Measurements from ENCODE around the gene RRBP1.

RRBP1 gene

DNA sequence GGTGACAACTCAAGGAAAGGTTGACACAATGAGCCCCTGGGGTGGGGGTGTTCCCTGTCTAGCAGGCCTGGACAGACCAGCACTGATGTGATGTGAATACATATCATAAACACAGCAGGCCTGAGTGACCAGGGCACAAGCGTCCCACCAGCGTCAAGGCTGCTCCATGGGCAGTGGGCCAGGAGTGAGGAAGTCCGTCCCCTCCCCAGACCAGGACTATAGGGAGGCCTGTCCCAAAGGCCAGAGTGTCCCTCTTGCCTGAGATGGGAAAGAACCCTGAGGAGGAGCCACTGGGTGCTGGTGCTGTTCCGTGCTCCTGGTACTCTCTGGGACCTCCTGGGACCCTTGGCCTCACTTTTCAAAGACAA is 44.6 kb downstream of the RRBP1 start:
- TF ChIP-seq, protein P1, sequence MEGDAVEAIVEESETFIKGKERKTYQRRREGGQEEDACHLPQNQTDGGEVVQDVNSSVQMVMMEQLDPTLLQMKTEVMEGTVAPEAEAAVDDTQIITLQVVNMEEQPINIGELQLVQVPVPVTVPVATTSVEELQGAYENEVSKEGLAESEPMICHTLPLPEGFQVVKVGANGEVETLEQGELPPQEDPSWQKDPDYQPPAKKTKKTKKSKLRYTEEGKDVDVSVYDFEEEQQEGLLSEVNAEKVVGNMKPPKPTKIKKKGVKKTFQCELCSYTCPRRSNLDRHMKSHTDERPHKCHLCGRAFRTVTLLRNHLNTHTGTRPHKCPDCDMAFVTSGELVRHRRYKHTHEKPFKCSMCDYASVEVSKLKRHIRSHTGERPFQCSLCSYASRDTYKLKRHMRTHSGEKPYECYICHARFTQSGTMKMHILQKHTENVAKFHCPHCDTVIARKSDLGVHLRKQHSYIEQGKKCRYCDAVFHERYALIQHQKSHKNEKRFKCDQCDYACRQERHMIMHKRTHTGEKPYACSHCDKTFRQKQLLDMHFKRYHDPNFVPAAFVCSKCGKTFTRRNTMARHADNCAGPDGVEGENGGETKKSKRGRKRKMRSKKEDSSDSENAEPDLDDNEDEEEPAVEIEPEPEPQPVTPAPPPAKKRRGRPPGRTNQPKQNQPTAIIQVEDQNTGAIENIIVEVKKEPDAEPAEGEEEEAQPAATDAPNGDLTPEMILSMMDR (IDR thresholded peaks at IDR 0.05) = no peak

- TF ChIP-seq, protein P1 (IDR thresholded peaks at IDR 0.05) = no peak
Observed at GRCh38 chr20:17636523-17637412, 45.3 kb downstream of the RRBP1 start.

DNA sequence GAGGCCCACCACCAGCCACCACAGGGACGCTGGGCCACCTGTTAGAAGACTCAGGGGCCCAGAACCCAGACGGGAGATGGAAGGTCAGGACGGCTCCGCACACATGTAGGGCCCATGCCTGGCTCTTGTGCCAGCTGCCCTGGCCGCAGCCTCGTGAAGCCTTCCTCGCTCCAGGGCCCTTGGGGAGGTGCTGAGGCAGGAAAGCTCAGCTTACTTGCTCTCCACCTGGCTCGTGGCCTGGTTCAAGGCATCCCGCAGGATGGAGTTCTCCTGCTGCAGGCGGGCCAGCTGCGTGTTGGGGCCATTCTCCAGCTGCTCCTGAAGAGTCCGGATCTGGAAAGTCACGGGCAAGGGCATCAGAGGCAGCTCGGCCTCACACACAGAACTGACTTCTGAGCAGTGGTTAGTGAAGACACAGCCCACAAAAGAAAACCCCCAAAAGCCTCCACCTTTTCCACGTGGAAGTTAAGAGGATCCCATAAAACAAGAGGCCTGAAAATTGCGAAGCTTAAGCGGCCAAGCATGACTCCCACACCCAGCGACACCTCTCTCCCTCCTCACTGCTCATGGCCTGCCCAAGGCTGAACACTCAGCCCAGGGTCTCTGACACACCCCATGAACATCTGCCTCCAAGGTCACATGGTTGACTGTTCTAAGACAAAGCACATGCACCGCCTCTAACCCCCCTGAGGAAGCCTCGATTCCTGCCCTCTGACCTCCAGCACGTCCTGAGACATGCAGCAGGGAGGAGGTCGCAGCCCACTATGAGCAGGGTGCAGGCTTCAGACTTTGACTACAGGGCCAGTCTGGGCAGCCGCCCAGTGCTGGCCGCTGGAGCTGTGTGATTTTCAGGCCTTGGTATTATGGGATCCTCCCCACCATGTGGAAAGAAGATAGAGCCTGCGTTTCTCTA is 46.5 kb downstream of the RRBP1 start:
- TF ChIP-seq, protein P1 (IDR thresholded peaks at IDR 0.05) = no peak

- TF ChIP-seq, protein P1 (IDR thresholded peaks at IDR 0.05) = no peak
Observed at GRCh38 chr20:17634661-17635331, 47.2 kb downstream of the RRBP1 start.

DNA sequence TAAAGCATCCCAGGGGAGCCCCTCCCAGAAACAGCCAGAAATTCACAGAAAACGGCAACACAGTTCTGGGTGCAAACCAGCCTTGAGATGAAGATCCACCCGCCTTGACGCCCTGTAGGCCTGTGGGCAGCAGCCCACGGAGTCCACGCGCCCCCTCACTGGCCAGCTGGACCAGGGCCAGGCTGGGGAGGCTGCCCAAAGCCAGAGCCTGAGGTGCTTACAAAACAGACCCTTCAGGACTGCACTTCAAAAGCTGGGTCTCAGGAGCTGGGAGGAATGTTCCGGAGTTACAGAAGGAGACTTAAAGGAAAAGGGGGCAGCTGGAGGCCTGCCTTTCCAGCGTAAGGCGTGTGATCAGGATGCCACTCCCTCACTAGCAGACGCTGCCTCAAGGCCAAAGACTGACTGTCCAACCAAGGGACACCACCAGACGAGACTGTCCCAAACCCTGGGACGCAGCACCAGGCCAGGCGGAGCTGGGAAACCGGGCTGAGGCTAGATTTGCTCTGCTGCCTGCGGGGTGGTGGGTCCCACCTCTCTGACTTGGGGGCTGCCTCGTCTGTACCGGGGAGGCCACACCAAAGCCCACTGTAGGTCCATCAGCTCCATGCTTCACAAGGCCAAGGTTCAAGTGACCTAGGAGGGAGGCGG is 48.1 kb downstream of the RRBP1 start:
- TF ChIP-seq, protein P1 (IDR thresholded peaks at IDR 0.05) = no peak

- TF ChIP-seq, protein P1 (IDR thresholded peaks at IDR 0.05) = no peak
Observed at GRCh38 chr20:17633221-17633849, 48.7 kb downstream of the RRBP1 start.
